IPS-18a (cell line): ENCODE data around the gene PRRC2B.
"Not testable (repeated sequence)": the region's sequence is repeated elsewhere in the genome, so short reads cannot be mapped to it uniquely, and the experiment has no call there.

ENCODE experiments used
- H3K27ac ChIP-seq: one replicate; pipeline ENCODE4 v1.5.1; 2013; ENCODE audit warnings: low read length
- H3K27me3 ChIP-seq: one replicate; pipeline ENCODE4 v1.6.1; 2013; ENCODE audit warnings: mild to moderate bottlenecking, low read length; ENCODE audit not compliant: control insufficient read depth, insufficient read depth
- H3K36me3 ChIP-seq: one replicate; pipeline ENCODE4 v1.6.1; 2013; ENCODE audit warnings: low read depth, low read length; ENCODE audit not compliant: control insufficient read depth
- H3K4me1 ChIP-seq: one replicate; pipeline ENCODE4 v1.6.1; 2013; ENCODE audit warnings: low read depth, low read length; ENCODE audit not compliant: control insufficient read depth
- H3K4me3 ChIP-seq: one replicate; pipeline ENCODE4 v1.5.1; 2013; ENCODE audit warnings: low read length
- H3K9ac ChIP-seq: one replicate; pipeline ENCODE4 v1.6.1; 2013; ENCODE audit warnings: mild to moderate bottlenecking, low read length, moderate library complexity
- H3K9me3 ChIP-seq: one replicate; pipeline ENCODE4 v1.6.1; 2013; ENCODE audit warnings: low read depth, low read length; ENCODE audit not compliant: control insufficient read depth

Gene PRRC2B

GRCh38 chr9:131546336-131547084 lies 152.6 kb downstream of the PRRC2B start:
- H3K9ac ChIP-seq, result no peak overlapping the region
- no peaks in the 10 kb centered on the region for H3K4me1 ChIP-seq
- H3K9me3 ChIP-seq, result peaks cover 5% of the 10 kb centered on the region
- H3K4me3 ChIP-seq, result peak overlapping the region; percentile 54
- H3K36me3 ChIP-seq, result no peaks in the 10 kb centered on the region
- peaks cover 44% of the 10 kb centered on the region for H3K27me3 ChIP-seq
- no peak overlapping the region for H3K27ac ChIP-seq

GRCh38 chr9:131549186-131549585 lies 155.3 kb downstream of the PRRC2B start:
- H3K27me3 ChIP-seq, result peaks cover 43% of the 10 kb centered on the region

More at GRCh38 chr9:131549186-131549585, 155.3 kb downstream of the PRRC2B start:
- H3K4me3 ChIP-seq, H3K9me3 ChIP-seq, H3K4me1 ChIP-seq, H3K27ac ChIP-seq, H3K9ac ChIP-seq, H3K36me3 ChIP-seq: not testable (repeated sequence)
